ENCODE results near the gene SEC22C. TPM values are rescaled to one million over a fixed set of nuclear protein-coding genes. Genes with fewer than 3 reads are reported as not detected.

Gene SEC22C
- total RNA-seq, 2 donors from 2014 or later: 17.1 to 17.5 TPM

- intact Hi-C loops (cut with DNase I): no loop called here
- no peak overlapping the region for H3K4me3 ChIP-seq
- H3K36me3 ChIP-seq: no peaks in the 10 kb centered on the region
- H3K4me1 ChIP-seq: peaks cover 4% of the 10 kb centered on the region
- no peak for DNase-seq
- TF ChIP-seq, protein P1, sequence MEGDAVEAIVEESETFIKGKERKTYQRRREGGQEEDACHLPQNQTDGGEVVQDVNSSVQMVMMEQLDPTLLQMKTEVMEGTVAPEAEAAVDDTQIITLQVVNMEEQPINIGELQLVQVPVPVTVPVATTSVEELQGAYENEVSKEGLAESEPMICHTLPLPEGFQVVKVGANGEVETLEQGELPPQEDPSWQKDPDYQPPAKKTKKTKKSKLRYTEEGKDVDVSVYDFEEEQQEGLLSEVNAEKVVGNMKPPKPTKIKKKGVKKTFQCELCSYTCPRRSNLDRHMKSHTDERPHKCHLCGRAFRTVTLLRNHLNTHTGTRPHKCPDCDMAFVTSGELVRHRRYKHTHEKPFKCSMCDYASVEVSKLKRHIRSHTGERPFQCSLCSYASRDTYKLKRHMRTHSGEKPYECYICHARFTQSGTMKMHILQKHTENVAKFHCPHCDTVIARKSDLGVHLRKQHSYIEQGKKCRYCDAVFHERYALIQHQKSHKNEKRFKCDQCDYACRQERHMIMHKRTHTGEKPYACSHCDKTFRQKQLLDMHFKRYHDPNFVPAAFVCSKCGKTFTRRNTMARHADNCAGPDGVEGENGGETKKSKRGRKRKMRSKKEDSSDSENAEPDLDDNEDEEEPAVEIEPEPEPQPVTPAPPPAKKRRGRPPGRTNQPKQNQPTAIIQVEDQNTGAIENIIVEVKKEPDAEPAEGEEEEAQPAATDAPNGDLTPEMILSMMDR (IDR thresholded peaks at IDR 0.05): no peak
- no peaks in the 10 kb centered on the region for H3K9me3 ChIP-seq
- no peaks in the 10 kb centered on the region for H3K27me3 ChIP-seq
- H3K27ac ChIP-seq: no peak overlapping the region
- no peak overlapping the region for H3K9ac ChIP-seq (ENCODE audit: low read depth in 2 of 2, low read length in 2 of 2)
These were observed 3.7 kb downstream of the SEC22C start for GRCh38 chr3:42578054-42578453.

DNA sequence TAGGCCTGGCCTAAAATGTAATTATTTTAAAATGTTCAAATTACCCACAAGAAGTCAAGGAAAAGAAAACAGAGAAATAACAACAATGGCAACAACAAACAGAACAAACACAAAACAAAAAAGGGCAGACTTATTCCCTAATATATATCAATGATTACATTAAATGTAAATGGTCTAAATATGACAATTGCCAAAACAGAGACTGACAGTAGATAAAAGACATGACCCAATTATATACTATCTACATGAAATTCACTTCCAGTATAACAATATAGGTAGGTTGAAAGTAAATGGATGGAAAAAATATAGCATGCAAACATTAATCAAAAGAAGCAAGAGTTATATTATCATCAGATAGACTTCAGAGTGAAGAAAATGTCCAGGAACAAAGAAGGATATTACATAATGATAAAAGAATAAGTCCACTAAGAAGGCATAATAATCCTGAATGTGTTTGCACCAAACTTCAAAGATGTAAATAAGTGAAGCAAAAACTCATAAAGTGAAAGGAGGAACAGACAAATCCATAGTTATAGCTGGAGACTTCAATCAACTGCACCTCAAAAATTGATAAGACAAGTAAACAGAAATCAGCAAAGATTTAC lies 6.5 kb downstream of the SEC22C start:
- TF ChIP-seq, protein P1 (IDR thresholded peaks at IDR 0.05): no peak
- intact Hi-C loops (cut with DNase I): no loop called here
- H3K27ac ChIP-seq: no peak overlapping the region
- no peaks in the 10 kb centered on the region for H3K27me3 ChIP-seq
- H3K4me1 ChIP-seq: no peaks in the 10 kb centered on the region
- no peak for DNase-seq
- H3K4me3 ChIP-seq: no peak overlapping the region
- H3K9me3 ChIP-seq: no peaks in the 10 kb centered on the region
- no peak overlapping the region for H3K9ac ChIP-seq (ENCODE audit: low read depth in 2 of 2, low read length in 2 of 2)
- no peaks in the 10 kb centered on the region for H3K36me3 ChIP-seq

GRCh38 chr3:42572278-42572677 lies 9.5 kb downstream of the SEC22C start:
- no peaks in the 10 kb centered on the region for H3K36me3 ChIP-seq
- H3K4me1 ChIP-seq: no peaks in the 10 kb centered on the region
- no peak overlapping the region for H3K9ac ChIP-seq (ENCODE audit: low read depth in 2 of 2, low read length in 2 of 2)
- H3K27me3 ChIP-seq: no peaks in the 10 kb centered on the region
- H3K9me3 ChIP-seq: no peaks in the 10 kb centered on the region
- H3K27ac ChIP-seq: no peak overlapping the region
- intact Hi-C loops (cut with DNase I): no loop called here
- DNase-seq: peak; percentile 43
- no peak overlapping the region for H3K4me3 ChIP-seq
- TF ChIP-seq, protein P1 (IDR thresholded peaks at IDR 0.05): no peak

DNA sequence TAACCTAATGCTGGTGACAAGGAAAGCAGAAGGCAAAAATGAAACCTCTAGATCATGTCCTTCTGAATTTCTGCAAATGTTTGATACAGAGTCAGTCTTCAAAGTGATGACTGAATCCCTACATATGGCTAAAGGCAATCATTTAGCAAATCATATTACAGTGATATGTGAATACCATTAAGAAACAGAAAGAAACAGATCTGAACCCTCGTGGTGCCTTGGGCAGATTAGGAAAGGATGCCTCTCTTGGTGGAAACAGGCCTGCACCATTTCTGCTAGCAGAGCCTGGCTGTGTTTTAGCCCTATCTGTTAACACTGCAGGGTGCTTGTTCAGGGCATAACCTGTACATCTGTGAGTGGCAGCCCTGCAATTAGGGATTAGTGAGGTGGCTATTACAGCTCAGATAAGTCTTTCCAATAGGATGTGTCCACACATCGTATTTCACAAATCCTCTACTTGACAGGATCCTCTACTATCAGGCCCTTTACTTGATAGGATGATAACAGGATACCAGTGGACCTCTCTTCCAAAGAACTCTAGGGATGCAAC lies 12.1 kb downstream of the SEC22C start:
- DNase-seq: no peak
- no peaks in the 10 kb centered on the region for H3K9me3 ChIP-seq
- no peaks in the 10 kb centered on the region for H3K27me3 ChIP-seq
- no peak overlapping the region for H3K4me3 ChIP-seq
- TF ChIP-seq, protein P1 (IDR thresholded peaks at IDR 0.05): no peak
- H3K4me1 ChIP-seq: no peaks in the 10 kb centered on the region
- H3K27ac ChIP-seq: no peak overlapping the region
- no peak overlapping the region for H3K9ac ChIP-seq (ENCODE audit: low read depth in 2 of 2, low read length in 2 of 2)
- intact Hi-C loops (cut with DNase I): no loop called here
- no peaks in the 10 kb centered on the region for H3K36me3 ChIP-seq

DNA sequence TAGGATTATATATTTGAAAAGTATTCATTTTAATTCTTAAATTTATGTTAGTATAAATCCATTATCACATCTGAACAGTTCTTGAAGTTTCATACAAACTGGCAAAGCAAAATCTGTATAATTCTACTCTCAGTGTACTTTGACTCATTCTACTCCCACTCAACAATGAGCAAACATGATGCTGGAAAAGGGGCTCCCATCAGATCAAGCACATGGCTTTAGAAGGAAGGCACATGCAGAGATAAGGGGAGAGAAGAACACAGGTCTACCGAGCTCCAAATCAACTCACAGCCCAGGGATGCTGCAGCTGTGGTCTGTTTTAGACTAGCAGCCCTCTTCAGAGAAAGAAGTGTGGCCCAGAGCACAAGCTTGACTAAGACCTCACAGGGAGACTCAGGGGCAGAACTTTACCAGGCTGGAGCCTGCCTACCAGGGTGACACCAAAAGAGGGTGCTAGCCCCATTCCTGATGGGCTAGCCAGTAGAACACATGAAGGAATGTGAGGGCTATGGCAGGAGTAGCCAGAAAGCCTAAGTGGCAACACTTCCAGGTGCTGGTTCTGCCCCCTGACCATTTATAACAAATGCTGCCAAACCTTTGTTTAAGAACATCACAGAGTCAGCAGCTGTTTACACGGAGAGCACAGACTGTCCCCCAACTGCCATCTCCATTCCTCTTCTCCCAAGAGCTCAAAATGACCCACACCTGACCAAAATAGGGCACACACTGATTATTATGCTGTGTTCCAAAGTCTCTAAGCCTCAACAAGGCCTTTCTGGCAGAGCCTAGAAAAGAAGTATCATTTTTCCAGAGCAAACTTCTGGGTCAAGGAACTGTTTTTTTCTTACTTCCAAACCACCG lies 19.5 kb downstream of the SEC22C start:
- no peaks in the 10 kb centered on the region for H3K4me1 ChIP-seq
- no peaks in the 10 kb centered on the region for H3K9me3 ChIP-seq
- intact Hi-C loops (cut with DNase I): no loop called here
- no peak overlapping the region for H3K9ac ChIP-seq (ENCODE audit: low read depth in 2 of 2, low read length in 2 of 2)
- no peak overlapping the region for H3K27ac ChIP-seq
- TF ChIP-seq, protein P1 (IDR thresholded peaks at IDR 0.05): no peak
- DNase-seq: no peak
- H3K4me3 ChIP-seq: no peak overlapping the region
- H3K36me3 ChIP-seq: no peaks in the 10 kb centered on the region
- no peaks in the 10 kb centered on the region for H3K27me3 ChIP-seq
